HCT116 (cell line): ENCODE measurements around the gene PAM16. TPM values are rescaled to one million over a fixed set of nuclear protein-coding genes. Genes with fewer than 3 reads are reported as not detected.

Experiments
- ATAC-seq: fragments of 200-7000 bp; cut with Tn5 transposase; 2 replicates; pipeline ENCODE4 v1.9.1; 2020; ENCODE audit warnings: mild to moderate bottlenecking, moderate library complexity
- BruUV-seq: library from RNA; stranded (reverse); fragments of 400-500 nt; replicated peaks from 2 replicates; lab custom pipeline; 2021; lab: Mats Ljungman, UMichigan
- CTCF ChIA-PET: fragments of 300-600 bp; sonication (Branson Sonifier 250); formaldehyde crosslinking; loops from one replicate; lab custom pipeline; 2021; ENCODE audit warnings: antibody characterized with exemption; lab: Charles Lee
- POLR2A ChIA-PET: fragments of 300-600, 350-600 bp; sonication (Branson Sonifier 250); formaldehyde crosslinking; loops from one replicate; lab custom pipeline; 2021; ENCODE audit warnings: antibody characterized with exemption; lab: Charles Lee
- RAD21 ChIA-PET, 2 experiments: fragments of 300-600 bp; sonication (Branson Sonifier 250); formaldehyde crosslinking; loops; one replicate each; lab custom pipeline; 2023; ENCODE audit warnings: low total read pairs in 2 of 2; ENCODE audit not compliant: uncharacterized antibody in 2 of 2, unreplicated experiment in 2 of 2, low non-redundant PET in 1 of 2; lab: Charles Lee
- DNase-seq: peaks from one replicate; pipeline ENCODE4 v3.0.0-alpha.2; 2010; ENCODE audit warnings: low read depth, low spot score
- H2AFZ ChIP-seq: fragments of 200-600 bp; shearing (Covaris generic), sonication (generic); 2 replicates; pipeline ENCODE4 v1.6.1; 2017; ENCODE audit warnings: low read depth, mixed run types, mixed read lengths, antibody characterized with exemption, low read length; ENCODE audit not compliant: poor library complexity, severe bottlenecking
- H3K27ac ChIP-seq: 2 replicates; pipeline ENCODE4 v1.5.1; 2012; ENCODE audit warnings: low read depth, low read length
- H3K27me3 ChIP-seq: fragments of 200-600 bp; sonication (generic); 2 replicates; pipeline ENCODE4 v1.6.1; 2016; ENCODE audit warnings: mixed run types, low read length, mixed read lengths; ENCODE audit not compliant: insufficient read depth
- H3K36me3 ChIP-seq, 2 experiments: fragments of 200-500 bp in 1 of 2; fragments of 200-600 bp in 1 of 2; sonication (Bioruptor generic) in 1 of 2; sonication (generic) in 1 of 2; 2 replicates each; pipeline versions ENCODE4 v1.5.1 to v1.6.1; 2014 to 2016; ENCODE audit warnings: low read length in 2 of 2, inconsistent platforms in 1 of 2, mixed read lengths in 1 of 2, mixed run types in 1 of 2; ENCODE audit not compliant: insufficient read depth in 2 of 2, control insufficient read depth in 1 of 2
- H3K4me1 ChIP-seq, 2 experiments: fragments of 200-600 bp in 1 of 2; sonication (generic) in 1 of 2; 2 replicates each; pipeline versions ENCODE4 v1.5.1 to v1.6.1; 2012 to 2017; ENCODE audit warnings: low read length in 2 of 2, inconsistent platforms in 1 of 2, mild to moderate bottlenecking in 1 of 2, mixed read lengths in 1 of 2, mixed run types in 1 of 2, moderate library complexity in 1 of 2; ENCODE audit not compliant: insufficient read depth in 2 of 2, control insufficient read depth in 1 of 2
- H3K4me2 ChIP-seq: fragments of 200-600 bp; sonication (generic); 2 replicates; pipeline ENCODE4 v1.6.1; 2017; ENCODE audit warnings: mixed run types, low read length, mixed read lengths
- H3K4me3 ChIP-seq, 2 experiments: fragments of 200-600 bp in 1 of 2; sonication (generic) in 1 of 2; replicated peaks in 1 of 2; 2 replicates each; pipeline ENCODE4 v1.5.1; 2011 to 2016; ENCODE audit warnings: low read length in 2 of 2, control low read depth in 1 of 2, low read depth in 1 of 2, mild to moderate bottlenecking in 1 of 2, mixed read lengths in 1 of 2, mixed run types in 1 of 2
- H3K79me2 ChIP-seq: fragments of 200-600 bp; sonication (generic); 2 replicates; pipeline ENCODE4 v1.6.1; 2017; ENCODE audit warnings: mild to moderate bottlenecking, mixed run types, low read length, moderate library complexity, mixed read lengths; ENCODE audit not compliant: insufficient read depth
- H3K9ac ChIP-seq: fragments of 200-600 bp; sonication (generic); 2 replicates; pipeline ENCODE4 v1.6.1; 2016; ENCODE audit warnings: low read length, mixed read lengths
- H3K9me2 ChIP-seq: fragments of 200-600 bp; sonication (generic), shearing (Covaris generic); 2 replicates; pipeline ENCODE4 v1.6.1; 2017; ENCODE audit warnings: mixed run types, mild to moderate bottlenecking, moderate library complexity; ENCODE audit not compliant: insufficient read depth
- H3K9me3 ChIP-seq, 2 experiments: fragments of 200-500 bp in 1 of 2; fragments of 200-600 bp in 1 of 2; sonication (Bioruptor generic) in 1 of 2; sonication (generic) in 1 of 2; 2 replicates each; pipeline ENCODE4 v1.6.1; 2014 to 2017; ENCODE audit warnings: low read length in 2 of 2, mixed read lengths in 2 of 2, inconsistent platforms in 1 of 2, low read depth in 1 of 2, mild to moderate bottlenecking in 1 of 2, mixed run types in 1 of 2, moderate library complexity in 1 of 2; ENCODE audit not compliant: control insufficient read depth in 1 of 2, insufficient read depth in 1 of 2
- H4K20me1 ChIP-seq: fragments of 200-600 bp; sonication (generic), shearing (Covaris generic); 2 replicates; pipeline ENCODE4 v1.6.1; 2017; ENCODE audit warnings: mixed run types, mild to moderate bottlenecking, moderate library complexity; ENCODE audit not compliant: insufficient read depth
- CBX3 ChIP-seq: IDR thresholded peaks from 2 replicates; pipeline ENCODE4 v1.6.1; 2012; ENCODE audit warnings: low read depth
- CEBPB ChIP-seq: IDR thresholded peaks from 2 replicates; pipeline ENCODE4 v1.6.1; 2012; ENCODE audit warnings: low read depth
- EZH2 ChIP-seq: fragments of 200-600 bp; sonication (generic); IDR thresholded peaks from 2 replicates; pipeline ENCODE4 v1.6.1; 2017; ENCODE audit warnings: antibody characterized with exemption, mixed run types
- EZH2phosphoT487 ChIP-seq: fragments of 200-600 bp; IDR thresholded peaks from 2 replicates; pipeline ENCODE4 v1.6.1; 2018; ENCODE audit warnings: antibody characterized with exemption, borderline replicate concordance
- FOSL1 ChIP-seq: IDR thresholded peaks from 2 replicates; pipeline ENCODE4 v1.6.1; 2012; ENCODE audit warnings: low read depth
- JUND ChIP-seq: IDR thresholded peaks from 2 replicates; pipeline ENCODE4 v1.6.1; 2012
- POLR2A ChIP-seq: IDR thresholded peaks from 2 replicates; pipeline ENCODE4 v1.7.0; 2011; ENCODE audit warnings: borderline replicate concordance; ENCODE audit not compliant: insufficient read depth, insufficient read length; ENCODE audit errors: extremely low read depth
- POLR2AphosphoS5 ChIP-seq: IDR thresholded peaks from 2 replicates; pipeline ENCODE4 v1.6.1; 2011; ENCODE audit warnings: mild to moderate bottlenecking, low read depth, low read length, moderate library complexity
- RAD21 ChIP-seq: IDR thresholded peaks from 2 replicates; pipeline ENCODE4 v1.6.1; 2012; ENCODE audit warnings: low read depth, mild to moderate bottlenecking
- SRF ChIP-seq: IDR thresholded peaks from 2 replicates; pipeline ENCODE4 v1.6.1; 2012; ENCODE audit warnings: low read depth
- YY1 ChIP-seq: IDR thresholded peaks from 2 replicates; pipeline ENCODE4 v1.6.1; 2011; ENCODE audit warnings: low read length, low read depth, moderate library complexity, mild to moderate bottlenecking; ENCODE audit not compliant: insufficient replicate concordance; ENCODE audit errors: extremely low read depth
- intact Hi-C: fragments of 100-400 bp; cut with micrococcal nuclease; formaldehyde crosslinking; loops from 2 replicates; pipeline ENCODE4 v1.10.0; 2022
- total RNA-seq: library from RNA; stranded (reverse); gene quantifications from one replicate; pipeline ENCODE4 v1.2.1, GENCODE V29; 2021; ENCODE audit not compliant: unreplicated experiment
- TF ChIP-seq, protein P1 (sequence below): IDR thresholded peaks from 2 replicates; pipeline ENCODE4 v1.6.1; 2012
- TF ChIP-seq, protein P2 (sequence below), 3 experiments: fragments of 200-600 bp in 1 of 3; sonication (generic) in 1 of 3; IDR thresholded peaks in 2 of 3; conservative IDR thresholded peaks in 1 of 3; 2 replicates each; pipeline ENCODE4 v1.5.1; 2012 to 2017; ENCODE audit warnings: low read depth in 2 of 3, low read length in 2 of 3, antibody characterized with exemption in 1 of 3, borderline replicate concordance in 1 of 3, control low read depth in 1 of 3, mild to moderate bottlenecking in 1 of 3, mixed read lengths in 1 of 3, mixed run types in 1 of 3, moderate library complexity in 1 of 3; ENCODE audit not compliant: insufficient read depth in 1 of 3

PAM16 gene
- total RNA-seq, 1 experiment from 2014 or later = 102 TPM

DNA sequence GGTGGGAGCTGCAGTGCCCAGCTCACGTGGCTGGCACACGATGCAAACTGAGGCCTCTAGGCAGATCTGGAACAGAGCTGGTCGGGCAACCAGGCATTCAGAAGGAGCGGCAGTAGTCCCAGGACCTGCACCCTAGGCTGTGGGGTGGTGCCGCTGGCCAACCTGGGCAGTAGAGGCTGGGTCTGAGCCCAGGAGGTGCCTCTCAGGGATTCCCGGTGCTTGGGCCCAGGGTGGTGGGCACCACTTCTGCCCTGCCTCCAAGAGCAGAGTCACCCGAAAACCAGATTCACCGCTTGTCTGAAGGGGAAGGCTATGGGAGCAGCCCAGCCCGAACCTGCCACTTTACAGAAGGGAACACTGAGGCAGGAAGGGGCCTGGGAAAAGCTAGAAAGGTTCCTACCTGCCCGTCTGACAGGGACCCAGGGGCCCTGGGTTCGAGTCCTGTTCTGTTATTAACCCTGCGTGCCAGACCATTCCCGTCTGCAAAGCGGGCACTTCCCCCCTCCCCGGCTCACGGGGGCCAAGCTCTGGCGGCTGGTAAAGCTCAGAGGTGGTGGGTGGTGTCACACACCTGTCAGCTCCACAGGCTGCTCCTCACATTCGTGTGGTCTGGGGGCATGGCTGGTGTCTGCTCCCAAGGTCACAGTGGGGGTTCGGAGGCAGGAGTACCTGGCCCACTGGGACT, 18.4 kb downstream of the PAM16 start:
- 0 out of 2 replicates have a peak, but pooled peaks cover 3% of the 10 kb centered on the region for H4K20me1 ChIP-seq
- H3K4me2 ChIP-seq = no peak overlapping the region
- BruUV-seq = no TSS peak
- H2AFZ ChIP-seq = no peak overlapping the region
- ChIA-PET POLR2A (no interaction called here), RAD21 (no interaction called here), CTCF (interaction anchor here (1.2 to 2.9 kb wide), 3 partner anchors 44 to 79 kb away, joined by 4 to 15 read pairs (median 4); no protein-coding TSS in a partner anchor)
- no peaks in the 10 kb centered on the region for H3K9me2 ChIP-seq
- H3K27me3 ChIP-seq = no peaks in the 10 kb centered on the region
- peaks cover 56% of the 10 kb centered on the region for H3K79me2 ChIP-seq
- no peak overlapping the region for H3K4me3 ChIP-seq
- H3K4me1 ChIP-seq = peaks cover 0 to 18% of the 10 kb centered on the region in 2 experiments; a peak in 1 of 4 replicates
- intact Hi-C loops = no loop called here
- H3K9me3 ChIP-seq = no peaks in the 10 kb centered on the region
- H3K9ac ChIP-seq = no peak overlapping the region
- H3K27ac ChIP-seq = no peak overlapping the region
- H3K36me3 ChIP-seq = peaks cover 0 to 13% of the 10 kb centered on the region in 2 experiments; a peak in 2 of 4 replicates
- TF ChIP-seq CEBPB = no peak
- no peak for TF ChIP-seq YY1
- TF ChIP-seq EZH2phosphoT487 = no peak
- TF ChIP-seq CBX3 = no peak
- TF ChIP-seq POLR2AphosphoS5 = no peak
- no peak for TF ChIP-seq POLR2A
- no peak for TF ChIP-seq RAD21
- no peak for TF ChIP-seq JUND
- TF ChIP-seq FOSL1 = no peak
- no peak for TF ChIP-seq SRF
- TF ChIP-seq EZH2 = no peak
- TF ChIP-seq, protein P1, sequence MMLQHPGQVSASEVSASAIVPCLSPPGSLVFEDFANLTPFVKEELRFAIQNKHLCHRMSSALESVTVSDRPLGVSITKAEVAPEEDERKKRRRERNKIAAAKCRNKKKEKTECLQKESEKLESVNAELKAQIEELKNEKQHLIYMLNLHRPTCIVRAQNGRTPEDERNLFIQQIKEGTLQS = no peak
- TF ChIP-seq, protein P2, sequence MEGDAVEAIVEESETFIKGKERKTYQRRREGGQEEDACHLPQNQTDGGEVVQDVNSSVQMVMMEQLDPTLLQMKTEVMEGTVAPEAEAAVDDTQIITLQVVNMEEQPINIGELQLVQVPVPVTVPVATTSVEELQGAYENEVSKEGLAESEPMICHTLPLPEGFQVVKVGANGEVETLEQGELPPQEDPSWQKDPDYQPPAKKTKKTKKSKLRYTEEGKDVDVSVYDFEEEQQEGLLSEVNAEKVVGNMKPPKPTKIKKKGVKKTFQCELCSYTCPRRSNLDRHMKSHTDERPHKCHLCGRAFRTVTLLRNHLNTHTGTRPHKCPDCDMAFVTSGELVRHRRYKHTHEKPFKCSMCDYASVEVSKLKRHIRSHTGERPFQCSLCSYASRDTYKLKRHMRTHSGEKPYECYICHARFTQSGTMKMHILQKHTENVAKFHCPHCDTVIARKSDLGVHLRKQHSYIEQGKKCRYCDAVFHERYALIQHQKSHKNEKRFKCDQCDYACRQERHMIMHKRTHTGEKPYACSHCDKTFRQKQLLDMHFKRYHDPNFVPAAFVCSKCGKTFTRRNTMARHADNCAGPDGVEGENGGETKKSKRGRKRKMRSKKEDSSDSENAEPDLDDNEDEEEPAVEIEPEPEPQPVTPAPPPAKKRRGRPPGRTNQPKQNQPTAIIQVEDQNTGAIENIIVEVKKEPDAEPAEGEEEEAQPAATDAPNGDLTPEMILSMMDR (IDR thresholded peaks at IDR 0.05 in 2 of 3, conservative IDR thresholded peaks at IDR 0.05 in 1 of 3; ENCODE audit: borderline replicate concordance in 1 of 3, insufficient read depth in 1 of 3, low read depth in 2 of 3, low read length in 2 of 3) = no peak
- DNase-seq (no peak), ATAC-seq (no peak)
